Neural progenitor cell (in vitro differentiated cells): ENCODE measurements around the gene PPARG. TPM values are rescaled to one million over a fixed set of nuclear protein-coding genes. Genes with fewer than 3 reads are reported as not detected.
"Not testable (repeated sequence)": the region's sequence is repeated elsewhere in the genome, so short reads cannot be mapped to it uniquely, and the experiment has no call there.

Source experiments
- DNase-seq: peaks from one replicate; pipeline ENCODE4 v3.0.0-alpha.2; 2016; ENCODE audit warnings: low spot score
- H2AFZ ChIP-seq: fragments of 200-600 bp; sonication (generic); replicated peaks from 2 replicates; pipeline ENCODE4 v1.6.1; 2016; ENCODE audit warnings: antibody characterized with exemption
- H3F3A ChIP-seq: fragments of 200-600 bp; sonication (generic); 2 replicates; pipeline ENCODE4 v1.6.1; 2016; ENCODE audit warnings: antibody characterized with exemption, low read depth
- H3K27ac ChIP-seq: fragments of 200-600 bp; sonication (generic); 2 replicates; pipeline ENCODE4 v1.5.1; 2016; ENCODE audit warnings: mild to moderate bottlenecking
- H3K27me3 ChIP-seq: fragments of 200-600 bp; sonication (generic); 2 replicates; pipeline ENCODE4 v1.6.1; 2016; ENCODE audit warnings: mild to moderate bottlenecking, moderate library complexity
- H3K36me3 ChIP-seq: fragments of 200-600 bp; sonication (generic); 2 replicates; pipeline ENCODE4 v1.5.1; 2016
- H3K4me1 ChIP-seq: fragments of 200-600 bp; sonication (generic); 2 replicates; pipeline ENCODE4 v1.6.1; 2016; ENCODE audit warnings: mixed run types
- H3K4me2 ChIP-seq: fragments of 200-600 bp; sonication (generic); 2 replicates; pipeline ENCODE4 v1.6.1; 2016
- H3K4me3 ChIP-seq: fragments of 200-600 bp; sonication (generic); 2 replicates; pipeline ENCODE4 v1.5.1; 2016
- H3K79me2 ChIP-seq: fragments of 200-600 bp; sonication (generic); 2 replicates; pipeline ENCODE4 v1.6.1; 2016; ENCODE audit warnings: low read depth
- H3K9ac ChIP-seq: fragments of 200-600 bp; sonication (generic); 2 replicates; pipeline ENCODE4 v1.6.1; 2016
- H3K9me3 ChIP-seq: fragments of 200-600 bp; sonication (generic); 2 replicates; pipeline ENCODE4 v1.5.1; 2016; ENCODE audit warnings: low read depth
- H4K20me1 ChIP-seq: fragments of 200-600 bp; sonication (generic); 2 replicates; pipeline ENCODE4 v1.6.1; 2016; ENCODE audit warnings: low read depth
- H3K27ac Mint-ChIP-seq: 3 replicates; pipeline ENCODE4 v1.8.0; 2021; ENCODE audit warnings: mixed read lengths
- H3K27me3 Mint-ChIP-seq: 2 replicates; pipeline ENCODE4 v1.8.0; 2022; ENCODE audit warnings: low read depth, mild to moderate bottlenecking, inconsistent platforms, moderate library complexity, mixed read lengths; ENCODE audit not compliant: insufficient read depth
- H3K36me3 Mint-ChIP-seq: 3 replicates; pipeline ENCODE4 v1.8.0; 2021; ENCODE audit warnings: mixed read lengths
- H3K4me1 Mint-ChIP-seq: 3 replicates; pipeline ENCODE4 v1.8.0; 2021; ENCODE audit warnings: mixed read lengths
- H3K4me3 Mint-ChIP-seq: 3 replicates; pipeline ENCODE4 v1.8.0; 2021; ENCODE audit warnings: mild to moderate bottlenecking, moderate library complexity, mixed read lengths
- H3K9me3 Mint-ChIP-seq: 3 replicates; pipeline ENCODE4 v1.8.0; 2020; ENCODE audit warnings: mixed read lengths
- EZH2 ChIP-seq: fragments of 200-600 bp; sonication (generic); IDR thresholded peaks from 2 replicates; pipeline ENCODE4 v1.6.1; 2017; ENCODE audit warnings: antibody characterized with exemption, mild to moderate bottlenecking, moderate library complexity
- EZH2phosphoT487 ChIP-seq: fragments of 200-600 bp; sonication (generic); IDR thresholded peaks from 2 replicates; pipeline ENCODE4 v1.6.1; 2017; ENCODE audit warnings: antibody characterized with exemption
- total RNA-seq: library from RNA; depleted of rRNA; stranded (reverse); fragments of >200 nt; gene quantifications from 2 replicates; pipeline ENCODE4 v1.2.3, GENCODE V29; 2015; ENCODE audit warnings: low replicate concordance
- TF ChIP-seq, protein P1 (sequence below): fragments of 200-600 bp; sonication (generic); IDR thresholded peaks from 2 replicates; pipeline ENCODE4 v1.5.1; 2017; ENCODE audit warnings: antibody characterized with exemption, mild to moderate bottlenecking

Gene PPARG
- total RNA-seq, 1 donor from 2014 or later = not detected

DNA sequence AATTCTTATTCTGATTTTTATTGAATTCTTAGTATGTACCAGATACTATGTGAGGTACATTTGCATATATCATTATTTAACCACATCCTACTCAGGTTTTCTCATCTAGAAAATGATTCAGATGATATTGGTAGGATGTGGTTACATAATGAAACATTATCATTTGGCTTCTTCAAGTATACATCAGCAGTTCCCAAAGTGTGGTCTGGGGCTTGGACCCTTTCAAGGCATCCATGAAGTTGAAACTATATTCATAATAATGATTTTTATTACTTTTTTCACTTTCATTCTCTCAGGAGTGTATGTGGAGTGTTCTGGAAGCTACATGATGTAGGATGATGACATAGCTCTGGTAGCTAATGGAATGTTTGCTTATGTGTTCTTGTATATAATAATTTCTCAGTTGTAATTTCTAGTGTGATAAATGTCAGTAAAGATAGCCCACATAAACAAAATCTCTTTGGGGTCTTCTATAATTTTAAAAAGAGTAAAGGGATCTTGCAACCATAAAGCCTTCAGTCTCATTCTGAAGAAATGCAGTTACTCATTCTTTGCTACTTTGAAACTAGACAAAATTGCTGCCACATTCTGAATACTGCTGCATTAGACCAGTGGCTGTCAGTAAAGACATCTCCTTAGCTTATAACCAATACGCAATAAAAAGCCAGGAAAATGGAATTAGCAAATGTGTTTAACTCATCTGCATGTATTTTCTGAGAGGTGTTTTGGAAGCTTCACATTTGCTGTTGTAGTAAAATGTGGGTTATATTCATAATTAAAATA lies 95.8 kb downstream of the PPARG start:
- Histone ChIP-seq H3F3A (no peaks in the 10 kb centered on the region), H3K9ac (no peak overlapping the region), H3K27me3 (peaks cover 21% of the 10 kb centered on the region), H3K4me2 (no peak overlapping the region), H3K79me2 (no peaks in the 10 kb centered on the region), H4K20me1 (no peaks in the 10 kb centered on the region), H3K27ac (no peak overlapping the region), H3K4me1 (no peaks in the 10 kb centered on the region), H3K36me3 (no peaks in the 10 kb centered on the region), H3K9me3 (no peaks in the 10 kb centered on the region), H3K4me3 (no peak overlapping the region), H2AFZ (no peak overlapping the region)
- no peaks in the 10 kb centered on the region for H3K9me3 Mint-ChIP-seq
- H3K4me3 Mint-ChIP-seq = no peak overlapping the region
- H3K36me3 Mint-ChIP-seq = no peaks in the 10 kb centered on the region
- no peak for DNase-seq
- H3K27ac Mint-ChIP-seq = no peak overlapping the region
- no peaks in the 10 kb centered on the region for H3K27me3 Mint-ChIP-seq
- H3K4me1 Mint-ChIP-seq = no peaks in the 10 kb centered on the region
- TF ChIP-seq EZH2 (no peak), EZH2phosphoT487 (no peak)

DNA sequence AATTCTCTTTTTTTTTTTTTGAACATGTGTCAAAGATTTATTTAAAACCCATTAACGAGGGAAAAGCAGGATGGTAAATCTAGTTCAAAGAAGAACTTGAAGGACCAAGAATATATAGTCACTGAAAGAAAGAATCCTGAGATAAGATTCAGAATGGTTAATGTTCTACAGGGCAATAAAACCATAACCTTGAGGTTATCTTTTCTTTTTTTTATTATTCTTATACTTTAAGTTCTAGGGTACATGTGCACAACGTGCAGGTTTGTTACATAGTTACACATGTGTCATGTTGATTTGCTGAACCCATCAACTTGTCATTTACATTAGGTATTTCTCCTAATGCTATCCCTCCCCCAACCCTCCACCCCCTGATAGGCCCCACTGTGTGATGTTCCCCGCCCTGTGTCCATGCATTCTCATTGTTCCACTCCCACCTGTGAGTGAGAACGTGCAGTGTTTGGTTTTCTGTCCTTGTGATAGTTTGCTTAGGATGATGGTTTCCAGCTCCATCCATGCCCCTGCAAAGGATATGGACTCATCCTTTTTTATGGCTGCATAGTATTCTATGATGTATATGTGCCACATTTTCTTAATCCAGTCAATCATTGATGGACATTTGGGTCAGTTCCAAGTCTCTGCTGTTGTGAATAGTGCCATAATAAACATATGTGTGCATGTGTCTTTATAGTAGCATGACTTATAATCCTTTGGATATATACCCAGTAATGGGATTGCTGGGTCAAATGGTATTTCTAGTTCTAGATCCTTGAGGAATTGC lies 97.8 kb downstream of the PPARG start:
- H3K36me3 ChIP-seq, H2AFZ ChIP-seq, H3K4me3 ChIP-seq, H3K9me3 Mint-ChIP-seq, DNase-seq, H4K20me1 ChIP-seq, H3K27me3 Mint-ChIP-seq, H3K79me2 ChIP-seq, H3K9ac ChIP-seq, H3K9me3 ChIP-seq, H3K4me2 ChIP-seq, H3K27ac ChIP-seq, H3K4me1 Mint-ChIP-seq, H3K36me3 Mint-ChIP-seq, H3K4me1 ChIP-seq, H3K27ac Mint-ChIP-seq, H3K4me3 Mint-ChIP-seq, H3F3A ChIP-seq: not testable (repeated sequence)
- peaks cover 21% of the 10 kb centered on the region for H3K27me3 ChIP-seq

DNA sequence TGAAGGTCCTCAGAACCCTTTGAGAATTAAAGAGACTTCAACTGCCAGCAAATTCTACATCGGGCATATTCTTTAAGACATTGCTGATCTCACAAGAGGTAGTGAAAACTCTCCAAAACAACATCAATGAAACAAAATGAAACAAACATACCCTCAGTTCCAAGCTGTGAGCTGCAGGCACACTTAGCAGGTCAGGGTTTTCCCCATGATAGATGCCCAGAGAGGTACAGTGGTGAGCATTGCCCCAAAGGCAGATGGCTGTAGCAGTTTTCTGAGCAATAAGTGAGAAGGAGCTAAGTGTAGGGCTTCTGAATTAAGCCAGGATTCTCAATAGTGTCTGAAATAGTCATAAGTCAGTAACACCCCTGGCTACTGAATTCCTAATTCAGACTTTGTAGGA lies 99.3 kb downstream of the PPARG start:
- Mint-ChIP-seq H3K9me3 (no peaks in the 10 kb centered on the region), H3K36me3 (no peaks in the 10 kb centered on the region), H3K4me3 (no peak overlapping the region), H3K4me1 (no peaks in the 10 kb centered on the region), H3K27ac (no peak overlapping the region), H3K27me3 (no peaks in the 10 kb centered on the region)
- no peaks in the 10 kb centered on the region for H3F3A ChIP-seq
- no peaks in the 10 kb centered on the region for H3K9me3 ChIP-seq
- no peaks in the 10 kb centered on the region for H4K20me1 ChIP-seq
- H3K79me2 ChIP-seq = no peaks in the 10 kb centered on the region
- no peaks in the 10 kb centered on the region for H3K4me1 ChIP-seq
- H2AFZ ChIP-seq = no peak overlapping the region
- H3K27ac ChIP-seq = no peak overlapping the region
- H3K4me3 ChIP-seq = no peak overlapping the region
- no peak for TF ChIP-seq EZH2phosphoT487
- TF ChIP-seq EZH2 = no peak
- TF ChIP-seq, protein P1, sequence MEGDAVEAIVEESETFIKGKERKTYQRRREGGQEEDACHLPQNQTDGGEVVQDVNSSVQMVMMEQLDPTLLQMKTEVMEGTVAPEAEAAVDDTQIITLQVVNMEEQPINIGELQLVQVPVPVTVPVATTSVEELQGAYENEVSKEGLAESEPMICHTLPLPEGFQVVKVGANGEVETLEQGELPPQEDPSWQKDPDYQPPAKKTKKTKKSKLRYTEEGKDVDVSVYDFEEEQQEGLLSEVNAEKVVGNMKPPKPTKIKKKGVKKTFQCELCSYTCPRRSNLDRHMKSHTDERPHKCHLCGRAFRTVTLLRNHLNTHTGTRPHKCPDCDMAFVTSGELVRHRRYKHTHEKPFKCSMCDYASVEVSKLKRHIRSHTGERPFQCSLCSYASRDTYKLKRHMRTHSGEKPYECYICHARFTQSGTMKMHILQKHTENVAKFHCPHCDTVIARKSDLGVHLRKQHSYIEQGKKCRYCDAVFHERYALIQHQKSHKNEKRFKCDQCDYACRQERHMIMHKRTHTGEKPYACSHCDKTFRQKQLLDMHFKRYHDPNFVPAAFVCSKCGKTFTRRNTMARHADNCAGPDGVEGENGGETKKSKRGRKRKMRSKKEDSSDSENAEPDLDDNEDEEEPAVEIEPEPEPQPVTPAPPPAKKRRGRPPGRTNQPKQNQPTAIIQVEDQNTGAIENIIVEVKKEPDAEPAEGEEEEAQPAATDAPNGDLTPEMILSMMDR = no peak
- no peak overlapping the region for H3K9ac ChIP-seq
- H3K27me3 ChIP-seq = peaks cover 21% of the 10 kb centered on the region
- H3K36me3 ChIP-seq = no peaks in the 10 kb centered on the region
- DNase-seq = no peak
- no peak overlapping the region for H3K4me2 ChIP-seq

DNA sequence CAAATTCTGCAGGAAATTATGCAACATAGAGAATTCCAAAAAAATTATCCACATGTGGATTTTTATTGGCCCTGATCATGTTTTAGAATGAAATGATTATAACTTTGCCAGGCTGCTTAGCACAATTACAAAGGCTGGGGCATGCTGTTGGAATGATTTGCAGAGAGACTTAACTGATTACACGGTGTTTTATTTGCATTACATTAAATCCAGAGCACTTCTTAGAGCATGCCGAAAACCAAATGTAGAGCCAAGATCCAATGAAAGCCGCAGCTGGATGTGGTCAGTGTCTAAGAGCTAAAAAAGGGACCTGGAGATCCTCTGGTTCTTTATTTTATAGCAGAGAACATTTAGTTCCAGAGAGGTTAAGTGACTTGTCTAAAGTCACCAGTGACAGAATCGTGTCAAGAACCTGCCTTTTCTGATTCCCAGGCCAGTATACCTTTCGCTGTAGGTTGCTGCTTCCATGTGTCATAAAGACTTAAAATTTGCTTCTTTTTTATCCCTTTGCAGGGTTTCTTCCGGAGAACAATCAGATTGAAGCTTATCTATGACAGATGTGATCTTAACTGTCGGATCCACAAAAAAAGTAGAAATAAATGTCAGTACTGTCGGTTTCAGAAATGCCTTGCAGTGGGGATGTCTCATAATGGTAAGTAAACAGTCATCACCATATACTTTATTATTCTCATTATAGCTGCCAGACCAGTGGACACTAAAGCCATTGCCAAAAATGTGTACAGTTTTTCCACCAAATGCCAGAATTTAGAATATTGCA lies 103.4 kb downstream of the PPARG start:
- no peaks in the 10 kb centered on the region for H4K20me1 ChIP-seq
- H3K9ac ChIP-seq = no peak overlapping the region
- H2AFZ ChIP-seq = no peak overlapping the region
- peaks cover 8% of the 10 kb centered on the region for H3K27me3 ChIP-seq
- Mint-ChIP-seq H3K27me3 (no peaks in the 10 kb centered on the region), H3K36me3 (no peaks in the 10 kb centered on the region), H3K4me3 (no peak overlapping the region), H3K27ac (no peak overlapping the region), H3K4me1 (no peaks in the 10 kb centered on the region), H3K9me3 (no peaks in the 10 kb centered on the region)
- no peaks in the 10 kb centered on the region for H3K79me2 ChIP-seq
- no peaks in the 10 kb centered on the region for H3K9me3 ChIP-seq
- no peak overlapping the region for H3K4me2 ChIP-seq
- no peak for DNase-seq
- no peaks in the 10 kb centered on the region for H3F3A ChIP-seq
- TF ChIP-seq, protein P1 = no peak
- TF ChIP-seq EZH2phosphoT487 (no peak), EZH2 (no peak)
- no peak overlapping the region for H3K4me3 ChIP-seq
- H3K36me3 ChIP-seq = no peaks in the 10 kb centered on the region
- no peak overlapping the region for H3K27ac ChIP-seq
- H3K4me1 ChIP-seq = no peaks in the 10 kb centered on the region
